RPMI7951 (cell line): ENCODE results near the gene RCAN2. TPM values are rescaled to one million over a fixed set of nuclear protein-coding genes. Genes with fewer than 3 reads are reported as not detected.
"Not testable (repeated sequence)": the region's sequence is repeated elsewhere in the genome, so short reads cannot be mapped to it uniquely, and the experiment has no call there.

Source experiments
- DNase-seq: peaks from one replicate; pipeline ENCODE4 v3.0.0-alpha.2; 2012; ENCODE audit warnings: low read depth
- total RNA-seq: library from RNA; depleted of rRNA; stranded (reverse); fragments of >200 nt; shearing (Covaris generic); gene quantifications from 2 replicates; pipeline ENCODE4 v1.2.3, GENCODE V29; 2014

RCAN2 gene
- total RNA-seq, 1 experiment from 2014 or later: 0.48 TPM

- no peak for DNase-seq
These were observed 153.1 kb downstream of the RCAN2 start for GRCh38 chr6:46338131-46338530.

DNA sequence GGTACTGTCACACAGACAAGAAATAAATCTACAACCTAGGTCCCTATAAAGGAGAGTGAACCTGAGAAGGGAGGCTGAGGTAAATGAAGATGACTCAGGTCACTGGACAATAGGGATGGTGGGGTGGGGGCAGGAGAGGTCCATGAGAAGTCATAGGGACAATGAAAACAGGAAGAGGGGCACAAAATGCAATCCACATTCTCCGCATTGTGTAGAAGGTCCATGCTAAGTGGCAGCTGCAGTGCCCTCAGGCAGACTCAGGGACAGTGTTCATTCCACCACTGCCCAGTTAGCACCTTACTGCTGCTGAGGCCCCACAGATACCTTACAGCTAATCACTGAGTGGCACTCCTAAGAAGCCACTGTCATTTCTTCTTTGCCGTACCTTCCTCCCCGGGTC, 156.8 kb downstream of the RCAN2 start:
- DNase-seq: no peak

DNA sequence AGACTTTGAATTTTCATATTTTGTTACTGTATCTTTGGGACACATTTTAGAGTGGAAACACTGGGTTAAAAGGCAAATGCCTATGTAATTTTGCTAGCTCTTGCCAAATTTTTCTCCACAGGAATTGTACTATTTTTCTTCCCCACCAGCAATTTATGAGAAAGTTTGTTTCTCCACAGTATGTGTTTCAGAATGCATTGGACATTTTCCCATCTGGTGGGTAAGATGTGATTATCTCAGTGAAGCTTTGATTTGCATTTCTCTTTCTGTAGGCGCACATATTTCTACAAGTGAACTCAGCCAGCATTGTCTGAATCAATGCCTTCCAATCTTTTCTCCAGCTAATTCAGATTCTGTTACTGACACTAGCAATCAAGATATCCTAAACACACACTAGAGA, 157.8 kb downstream of the RCAN2 start:
- DNase-seq: no peak

DNA sequence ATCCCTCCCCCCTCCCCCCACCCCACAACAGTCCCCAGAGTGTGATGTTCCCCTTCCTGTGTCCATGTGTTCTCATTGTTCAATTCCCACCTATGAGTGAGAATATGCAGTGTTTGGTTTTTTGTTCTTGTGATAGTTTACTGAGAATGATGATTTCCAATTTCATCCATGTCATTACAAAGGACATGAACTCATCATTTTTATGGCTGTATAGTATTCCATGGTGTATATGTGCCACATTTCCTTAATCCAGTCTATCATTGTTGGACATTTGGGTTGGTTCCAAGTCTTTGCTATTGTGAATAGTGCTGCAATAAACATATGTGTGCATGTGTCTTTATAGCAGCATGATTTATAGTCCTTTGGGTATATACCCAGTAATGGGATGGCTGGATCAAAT, 158.8 kb downstream of the RCAN2 start:
- not testable (repeated sequence) for DNase-seq

GRCh38 chr6:46331461-46331860, 159.8 kb downstream of the RCAN2 start:
- DNase-seq: no peak

GRCh38 chr6:46329568-46329967, 161.7 kb downstream of the RCAN2 start:
- DNase-seq: no peak

DNA sequence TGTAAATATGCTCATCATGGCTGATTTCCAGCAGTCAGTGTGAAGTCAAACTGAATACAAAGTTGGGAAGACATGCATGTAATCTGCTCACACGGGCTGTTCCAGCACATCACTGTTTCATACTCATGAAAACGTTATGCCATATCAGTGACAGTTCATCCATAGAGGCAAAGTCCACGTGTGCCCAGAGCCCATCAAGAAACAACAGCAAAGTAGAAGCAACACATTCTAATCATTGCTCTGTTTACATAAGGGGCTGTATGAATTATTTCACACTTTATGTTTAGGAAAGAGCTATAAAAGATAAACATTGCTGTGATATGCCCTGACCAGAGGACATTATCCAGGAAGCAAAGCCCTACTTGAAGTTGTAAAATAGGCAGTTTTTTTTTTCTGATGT, 163.5 kb downstream of the RCAN2 start:
- DNase-seq: no peak

- peak; percentile 10 for DNase-seq
These were observed 165.4 kb downstream of the RCAN2 start for GRCh38 chr6:46325561-46326530.

GRCh38 chr6:46324706-46325105, 166.5 kb downstream of the RCAN2 start:
- DNase-seq: no peak

DNA sequence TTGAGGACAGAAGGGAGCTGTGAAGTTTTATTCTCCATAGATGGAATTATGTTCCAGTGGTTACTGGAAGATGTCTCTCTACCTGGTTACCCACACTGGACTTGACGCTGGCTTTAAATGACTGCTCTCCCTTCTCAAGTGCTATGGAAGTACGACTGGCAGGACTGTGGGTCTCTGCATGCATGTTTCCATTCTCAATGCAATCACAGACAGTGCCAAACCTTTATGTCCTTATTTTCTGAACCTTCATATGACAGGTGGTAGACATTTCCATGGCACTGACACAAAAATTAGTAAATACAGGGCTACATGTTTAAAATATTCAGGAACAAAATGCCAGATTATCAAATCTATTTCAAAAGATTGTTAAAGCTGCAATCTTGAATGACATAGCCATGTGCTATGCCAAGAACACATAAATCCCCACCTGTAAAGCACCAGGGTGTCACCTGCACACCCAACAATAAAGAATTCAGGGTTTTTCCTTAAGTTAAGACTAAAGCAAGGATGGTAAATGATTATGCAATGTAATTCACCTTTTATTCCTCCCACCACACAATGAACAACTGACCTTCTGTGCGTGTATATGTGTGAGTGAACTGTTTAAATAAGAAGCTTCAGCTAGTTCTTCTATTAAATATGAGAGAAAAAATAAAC, 167.2 kb downstream of the RCAN2 start:
- no peak for DNase-seq

GRCh38 chr6:46323312-46323965, 167.8 kb downstream of the RCAN2 start:
- peak; percentile 16 for DNase-seq

DNA sequence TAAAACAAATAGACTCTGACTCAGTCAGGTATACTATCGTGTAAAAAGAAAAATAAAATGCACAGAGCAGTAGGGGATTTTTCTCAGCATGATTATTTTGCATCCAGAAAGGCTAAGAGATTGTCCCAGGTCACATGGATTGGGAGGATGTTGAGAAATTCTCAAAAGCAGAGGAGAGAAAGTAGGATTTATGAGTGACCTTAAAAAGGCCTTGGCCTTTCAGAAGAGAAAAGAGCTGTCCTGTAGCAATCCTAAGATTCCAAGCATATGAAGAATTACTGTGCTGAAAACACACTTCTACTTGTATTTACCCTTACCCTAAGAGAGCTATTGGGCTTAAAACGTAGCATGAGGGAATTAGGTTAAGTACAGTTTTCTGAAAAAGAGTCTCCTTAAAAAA, 170.7 kb downstream of the RCAN2 start:
- no peak for DNase-seq

GRCh38 chr6:46315589-46315988, 175.7 kb downstream of the RCAN2 start:
- no peak for DNase-seq

DNA sequence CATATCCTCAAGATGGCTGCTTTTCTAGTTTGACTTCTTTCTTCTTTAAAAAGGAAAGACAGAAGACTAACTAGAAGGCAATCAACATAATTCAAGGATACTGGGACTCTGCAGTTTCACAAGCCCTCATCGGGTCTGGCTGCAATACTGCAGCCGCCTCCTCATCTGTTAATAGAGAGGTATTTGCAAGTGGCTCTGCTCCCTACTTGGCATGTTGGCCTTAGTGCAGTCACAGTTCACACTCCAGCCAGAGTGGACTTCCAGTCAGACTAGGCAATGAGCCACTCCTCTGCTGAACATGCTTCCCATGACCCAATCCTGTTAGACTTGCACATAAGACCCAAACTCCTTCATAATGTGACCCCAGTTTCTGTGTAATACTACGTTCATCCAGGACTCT, 178.6 kb downstream of the RCAN2 start:
- no peak for DNase-seq

GRCh38 chr6:46310196-46310595, 181.1 kb downstream of the RCAN2 start:
- DNase-seq: no peak

DNA sequence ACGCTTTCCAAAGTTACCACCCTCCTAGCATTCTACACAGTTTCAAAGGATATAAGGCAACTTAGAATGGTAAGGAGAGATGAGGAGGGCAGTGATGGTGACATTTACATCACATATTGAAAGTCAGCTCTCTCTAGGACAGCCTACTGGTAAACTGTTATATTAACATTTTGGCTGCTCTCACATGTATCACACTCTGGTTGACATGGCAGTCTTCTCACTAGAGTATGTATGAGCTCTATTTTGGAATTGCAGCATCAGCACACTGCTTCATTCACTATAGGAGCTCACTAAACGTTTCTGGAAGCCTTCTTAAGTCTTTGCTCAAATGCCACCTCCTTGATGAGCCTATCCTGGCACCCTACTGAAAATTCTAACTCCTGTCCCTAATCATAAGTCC, 184.8 kb downstream of the RCAN2 start:
- no peak for DNase-seq

DNA sequence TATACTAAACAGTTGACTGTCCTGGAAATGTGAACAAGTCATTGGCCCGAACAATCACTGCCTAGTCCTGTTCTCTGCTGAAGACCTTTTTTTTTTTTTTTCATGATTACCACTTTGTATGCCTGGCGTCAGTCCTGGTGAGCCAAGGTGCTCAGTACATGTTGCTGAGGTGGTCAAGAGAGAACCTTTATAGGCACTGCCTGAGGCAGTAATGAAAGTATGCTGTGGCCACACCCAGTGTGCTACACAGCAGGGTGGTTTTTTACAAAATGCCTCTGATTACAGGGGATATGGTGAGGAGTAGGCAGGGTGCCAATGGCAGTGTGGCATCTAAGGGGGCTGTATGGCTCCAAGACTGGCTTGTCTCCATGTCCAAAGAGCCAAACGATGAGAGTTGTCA, 185.4 kb downstream of the RCAN2 start:
- DNase-seq: no peak

GRCh38 chr6:46305236-46305635, 186.0 kb downstream of the RCAN2 start:
- DNase-seq: no peak

DNA sequence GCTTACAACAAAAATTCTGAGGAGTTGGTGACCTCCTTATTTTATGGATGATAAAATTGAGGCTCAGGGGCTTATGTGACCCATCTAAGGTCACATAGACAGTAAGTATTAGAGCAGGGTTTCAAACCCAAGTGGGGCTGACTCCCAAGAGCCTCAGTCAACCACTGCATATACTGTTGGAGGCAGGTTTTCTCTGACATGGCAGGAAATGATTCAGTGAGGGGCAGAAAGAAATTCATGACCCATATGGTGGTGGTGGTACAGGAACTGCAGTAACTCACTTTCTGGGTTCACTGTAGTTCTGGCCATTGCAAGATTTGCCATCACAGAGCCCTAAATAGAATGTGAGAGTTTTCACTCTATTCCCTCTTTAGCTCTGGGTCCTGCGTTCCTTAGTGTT, 188.4 kb downstream of the RCAN2 start:
- DNase-seq: no peak

DNA sequence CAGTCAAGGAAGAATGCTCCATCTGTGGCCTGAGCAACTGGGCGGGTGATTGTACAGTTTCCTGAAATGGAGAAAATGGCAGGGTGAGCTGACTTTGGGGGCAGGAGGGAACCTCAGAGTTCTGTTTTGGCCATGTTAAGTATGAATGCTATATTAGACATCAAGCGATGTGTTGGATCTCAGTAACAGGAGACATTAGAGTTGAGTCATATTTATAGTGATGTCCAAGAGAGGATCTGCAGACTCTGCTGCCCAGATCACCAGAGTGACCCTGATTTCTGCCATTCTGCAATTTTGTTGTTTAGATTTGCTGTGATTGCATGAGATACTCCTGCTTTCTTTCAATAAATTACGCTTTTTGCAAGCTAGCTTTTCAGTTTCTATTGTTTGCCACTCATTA, 189.1 kb downstream of the RCAN2 start:
- DNase-seq: no peak

DNA sequence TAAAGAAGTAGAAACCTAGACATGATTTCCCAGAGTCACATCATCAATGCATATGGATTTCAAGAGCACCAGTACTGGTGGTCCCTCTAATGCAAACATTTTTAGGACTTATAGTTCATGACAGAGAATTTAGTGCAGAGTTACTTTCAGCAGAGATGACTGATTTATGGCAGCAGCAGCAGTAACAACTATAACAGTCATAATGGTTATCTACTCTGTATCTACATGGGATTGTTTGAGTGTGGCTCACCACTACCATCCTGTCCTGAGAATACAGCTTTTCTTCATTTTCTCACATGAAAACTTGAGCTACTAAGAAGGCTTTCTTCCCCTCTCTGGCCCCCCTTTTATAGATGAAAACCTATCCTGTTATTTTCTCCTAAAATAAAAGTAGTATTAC, 192.0 kb downstream of the RCAN2 start:
- DNase-seq: no peak

DNA sequence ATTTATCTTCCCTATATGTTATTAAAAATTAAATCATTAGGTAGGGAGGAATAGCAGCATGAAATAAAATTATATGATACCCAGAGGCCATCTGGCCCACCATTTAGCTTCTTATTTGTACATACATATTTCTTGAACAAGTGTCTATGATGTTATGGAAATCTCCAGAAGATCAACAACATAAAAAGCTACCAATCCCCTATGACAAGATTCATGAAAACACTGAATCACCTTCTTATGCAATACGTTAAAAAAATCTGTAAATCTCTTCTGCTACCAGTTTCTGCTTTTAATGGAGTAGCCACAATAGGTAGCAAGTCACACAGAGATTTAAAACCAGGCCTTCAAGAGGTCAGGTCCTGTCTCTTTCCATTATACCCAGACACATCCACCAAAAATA, 194.7 kb downstream of the RCAN2 start:
- no peak for DNase-seq
